Activated naive CD8-positive, alpha-beta T cell (primary cell): ENCODE measurements around the gene SEMA3D.

Experiments
- H3K27ac Mint-ChIP-seq: one replicate; pipeline ENCODE4 v1.8.0; 2021; ENCODE audit warnings: mixed read lengths
- H3K27me3 Mint-ChIP-seq: one replicate; pipeline ENCODE4 v1.8.0; 2021; ENCODE audit warnings: mixed read lengths
- H3K36me3 Mint-ChIP-seq: one replicate; pipeline ENCODE4 v1.8.0; 2021; ENCODE audit warnings: mixed read lengths
- H3K4me1 Mint-ChIP-seq: one replicate; pipeline ENCODE4 v1.8.0; 2021; ENCODE audit warnings: low read depth, mixed read lengths
- H3K4me3 Mint-ChIP-seq: one replicate; pipeline ENCODE4 v1.8.0; 2021; ENCODE audit warnings: mild to moderate bottlenecking, mixed read lengths
- H3K9me3 Mint-ChIP-seq: one replicate; pipeline ENCODE4 v1.8.0; 2021; ENCODE audit warnings: low read depth, mixed read lengths

SEMA3D gene

GRCh38 chr7:84948634-84949033 lies 238.2 kb downstream of the SEMA3D start:
- H3K36me3 Mint-ChIP-seq = no peaks in the 10 kb centered on the region
- no peaks in the 10 kb centered on the region for H3K4me1 Mint-ChIP-seq
- no peak overlapping the region for H3K4me3 Mint-ChIP-seq
- no peaks in the 10 kb centered on the region for H3K9me3 Mint-ChIP-seq
- no peak overlapping the region for H3K27ac Mint-ChIP-seq
- H3K27me3 Mint-ChIP-seq = no peaks in the 10 kb centered on the region

DNA sequence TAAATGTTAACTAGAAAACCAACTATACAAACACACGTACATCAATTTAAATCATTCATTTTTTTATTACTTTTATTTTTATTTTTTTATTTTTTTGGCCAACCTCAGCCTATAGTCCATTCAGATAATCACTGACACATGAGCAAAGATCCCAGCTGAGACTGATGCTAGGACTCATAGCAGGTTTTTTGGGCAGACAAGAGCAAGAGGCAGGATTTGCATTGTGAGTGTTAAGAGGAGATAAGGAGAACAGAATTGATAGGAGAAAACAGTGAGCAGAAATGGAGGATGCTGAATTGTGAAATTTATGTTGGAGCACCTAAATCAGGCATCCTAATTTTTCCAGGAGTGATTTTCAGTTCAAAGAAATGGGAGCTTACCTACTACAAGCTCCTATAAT lies 240.3 kb downstream of the SEMA3D start:
- Mint-ChIP-seq H3K4me3 (no peak overlapping the region), H3K36me3 (no peaks in the 10 kb centered on the region), H3K27me3 (no peaks in the 10 kb centered on the region), H3K4me1 (no peaks in the 10 kb centered on the region), H3K9me3 (no peaks in the 10 kb centered on the region), H3K27ac (no peak overlapping the region)
